Activated CD4-positive, alpha-beta T cell treated with anti-CD3 and anti-CD28 coated beads for 1 hour (primary cell): ENCODE results near the gene COQ8B.

ENCODE experiments used
- DNase-seq: peaks from one replicate; pipeline ENCODE4 v3.0.0-alpha.2; 2020

Gene COQ8B

GRCh38 chr19:40717325-40717879 is 716 bp upstream of the COQ8B start:
- DNase-seq, result no peak

- peak; percentile 58 for DNase-seq
These were observed 630 bp downstream of the COQ8B start for GRCh38 chr19:40716031-40716481.

- DNase-seq, result peak; percentile 85
These were observed 2.0 kb downstream of the COQ8B start for GRCh38 chr19:40714441-40715299.

DNA sequence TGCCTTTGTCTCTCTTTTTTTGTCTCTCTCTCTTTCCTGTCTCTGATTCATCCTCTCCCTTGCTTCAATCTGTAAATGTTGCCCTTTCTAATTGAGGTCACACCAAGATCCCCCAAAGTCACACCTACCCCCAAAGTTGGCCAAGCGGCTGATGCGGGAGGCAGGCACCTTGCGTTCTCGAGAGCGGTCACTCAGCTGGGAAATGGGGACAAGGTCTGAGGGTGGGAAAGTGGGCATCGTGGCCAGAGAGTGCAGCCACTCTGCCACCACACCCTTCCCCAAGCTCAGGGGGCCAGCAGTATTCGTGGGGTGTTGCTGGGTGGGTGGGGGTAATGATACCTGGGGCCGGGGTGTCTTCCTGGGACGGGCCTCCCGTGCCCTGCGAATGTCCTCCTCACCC is 2.7 kb downstream of the COQ8B start:
- no peak for DNase-seq

DNA sequence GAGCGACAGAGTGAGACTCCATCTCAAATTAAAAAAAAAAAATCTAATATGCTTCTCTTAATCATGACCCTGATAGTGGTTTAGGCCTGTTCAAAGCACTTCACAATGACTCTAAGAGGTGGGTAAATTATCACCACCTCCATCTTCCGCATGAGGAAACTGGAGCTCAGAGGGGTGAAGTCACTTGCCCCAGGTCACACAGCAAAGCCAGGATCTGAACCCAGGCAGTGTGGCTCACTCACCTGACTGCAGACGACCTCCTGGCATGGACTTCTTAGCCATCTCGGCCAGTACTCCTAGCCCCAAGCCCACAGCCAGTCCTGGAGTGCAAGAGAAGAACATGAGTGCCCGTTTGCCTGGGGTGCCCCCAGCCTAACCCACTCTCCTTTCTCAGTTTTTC is 6.9 kb downstream of the COQ8B start:
- no peak for DNase-seq

- no peak for DNase-seq
These were observed 9.1 kb downstream of the COQ8B start for GRCh38 chr19:40707615-40708014.

DNA sequence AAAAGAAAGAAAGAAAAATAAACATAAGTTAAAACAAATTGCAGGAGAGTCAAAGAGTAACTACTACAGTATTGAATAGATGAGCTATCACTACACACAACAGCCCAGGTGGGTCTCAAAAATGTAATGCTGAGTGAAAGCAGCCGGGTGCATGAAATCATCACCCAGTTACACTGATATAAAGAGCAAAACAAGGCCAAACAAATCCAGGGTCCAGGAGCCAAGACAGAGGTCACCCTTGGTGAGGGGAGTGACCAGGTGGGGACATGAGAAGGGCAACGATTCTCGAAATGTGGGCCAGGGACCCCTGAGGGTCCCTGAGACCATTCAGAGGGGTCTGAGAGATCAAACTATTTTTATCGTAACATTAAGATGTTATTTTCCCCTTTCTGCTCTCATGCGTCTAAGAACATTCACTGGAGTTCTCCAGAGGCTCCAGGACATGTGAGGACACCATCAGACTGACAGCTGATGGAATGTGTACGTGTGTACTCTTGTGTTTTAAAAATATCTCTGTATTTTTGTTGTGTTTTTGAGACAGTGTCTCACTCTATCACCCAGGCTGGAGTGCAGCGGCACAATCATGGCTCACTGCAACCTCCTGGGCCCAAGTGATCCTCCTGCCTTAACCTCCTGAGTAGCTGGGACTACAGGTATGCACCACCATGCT is 10.6 kb downstream of the COQ8B start:
- no peak for DNase-seq

GRCh38 chr19:40705362-40705651 is 11.4 kb downstream of the COQ8B start:
- DNase-seq, result no peak

- no peak for DNase-seq
These were observed 12.0 kb downstream of the COQ8B start for GRCh38 chr19:40704491-40705361.

DNA sequence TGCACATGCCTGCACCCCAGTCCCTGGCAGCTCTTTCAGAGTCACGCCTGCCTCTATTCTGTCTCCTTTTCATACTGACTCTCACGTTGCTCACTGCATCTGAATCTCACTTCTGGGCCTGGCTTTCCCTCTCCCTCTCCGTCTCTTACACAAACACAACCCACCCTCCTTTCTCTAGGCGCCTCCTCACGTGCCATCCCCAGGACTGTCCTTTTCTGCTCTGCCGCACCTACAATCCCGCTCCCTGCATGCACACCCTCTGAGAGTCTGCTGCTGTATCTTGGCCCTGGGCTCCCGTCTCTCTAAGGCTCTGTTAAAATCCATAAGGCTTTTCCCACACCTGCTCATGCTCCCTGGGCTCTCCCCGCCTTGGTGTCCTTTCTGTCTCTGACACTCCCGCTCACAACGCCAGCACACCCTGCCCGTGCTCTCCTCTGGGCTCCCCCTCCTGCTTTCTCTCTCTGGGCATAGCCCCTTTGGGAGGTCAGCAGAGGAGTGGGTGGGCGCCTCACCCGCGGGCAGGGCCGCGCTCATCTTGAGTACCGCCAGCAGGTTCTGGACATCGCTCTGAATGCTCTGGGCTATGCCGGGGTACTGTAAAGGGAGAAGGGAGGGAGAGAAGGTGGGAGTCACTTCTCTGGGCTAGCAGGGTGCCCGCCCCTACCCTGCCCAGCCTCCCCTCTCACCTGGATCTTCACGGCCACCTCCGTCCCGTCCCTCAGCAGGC is 13.5 kb downstream of the COQ8B start:
- DNase-seq, result no peak

DNA sequence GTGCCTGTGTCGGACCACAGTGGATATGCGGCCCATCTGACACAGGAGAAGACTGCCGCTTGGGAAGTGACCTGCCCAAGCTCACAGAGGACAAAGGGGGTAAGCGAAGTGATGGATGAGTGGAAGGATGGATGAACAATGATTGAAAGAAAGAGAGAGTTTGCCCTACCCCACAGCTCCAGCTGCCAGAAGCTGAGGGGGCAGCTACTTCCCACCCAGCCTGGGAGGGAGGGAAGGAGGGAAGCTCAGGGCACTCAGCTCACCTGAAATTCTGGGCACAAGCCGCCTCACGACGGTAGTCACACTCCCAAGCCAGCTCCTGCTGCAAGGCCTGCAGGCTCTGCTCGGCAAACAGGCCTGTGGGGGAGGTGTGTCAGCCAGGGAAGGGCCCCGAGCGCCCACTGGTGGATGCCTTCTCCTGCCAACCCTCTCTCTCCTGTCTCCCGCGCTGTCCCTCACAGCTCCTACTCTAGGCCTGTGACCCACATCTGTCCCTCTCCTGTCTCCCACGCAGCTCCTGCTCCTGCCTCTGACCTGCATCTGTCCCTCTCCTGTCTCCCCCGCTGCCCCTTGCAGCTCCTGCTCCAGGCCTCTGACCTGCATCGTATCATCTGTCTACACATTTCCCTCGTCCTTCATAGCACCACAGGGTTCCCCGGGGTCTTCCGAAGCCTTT is 14.2 kb downstream of the COQ8B start:
- DNase-seq, result no peak

DNA sequence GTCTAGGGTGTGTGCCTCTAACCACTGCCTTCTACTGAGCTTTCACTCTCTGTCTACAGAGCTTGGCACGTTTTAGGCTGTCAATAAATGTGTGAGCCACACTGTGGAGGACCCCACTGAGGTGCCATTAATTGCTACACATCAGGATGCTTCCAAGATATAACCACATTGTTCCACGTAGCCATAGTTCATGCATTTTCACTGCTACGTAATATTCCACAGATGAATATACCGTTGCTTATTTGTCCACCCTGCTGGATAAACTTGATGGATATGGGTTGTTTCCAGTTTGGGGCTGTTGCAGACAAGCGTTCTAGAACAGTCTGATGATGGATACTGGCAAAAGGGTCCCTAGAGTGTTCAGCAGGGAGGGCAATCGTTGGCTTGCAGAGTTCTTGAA is 14.9 kb downstream of the COQ8B start:
- DNase-seq, result no peak

GRCh38 chr19:40700083-40700482 is 16.6 kb downstream of the COQ8B start:
- DNase-seq, result no peak

GRCh38 chr19:40697007-40697406 is 19.7 kb downstream of the COQ8B start:
- DNase-seq, result no peak

- no peak for DNase-seq
These were observed 20.8 kb downstream of the COQ8B start for GRCh38 chr19:40695881-40696280.

DNA sequence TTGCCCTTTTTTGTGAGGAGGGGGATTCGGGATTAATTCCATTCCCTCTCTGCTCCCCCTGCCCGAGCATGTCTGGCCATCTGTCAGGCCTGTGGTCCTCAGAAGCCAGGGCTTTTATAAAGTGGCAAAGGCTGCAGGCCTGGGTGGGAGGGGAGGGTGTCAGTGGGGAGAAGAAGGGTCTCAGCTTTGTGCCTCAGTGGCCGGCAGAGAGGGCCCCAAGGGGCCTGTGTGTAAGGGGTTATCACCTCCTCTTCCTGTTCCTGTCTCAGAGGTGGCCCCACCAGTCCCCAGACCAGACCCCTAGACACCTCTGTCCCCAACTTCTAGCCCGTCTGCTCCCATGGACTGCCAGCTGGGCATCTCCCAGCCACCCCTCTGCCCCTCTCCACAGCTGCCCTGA is 22.8 kb downstream of the COQ8B start:
- DNase-seq, result no peak

GRCh38 chr19:40693150-40693788 is 23.4 kb downstream of the COQ8B start:
- no peak for DNase-seq

GRCh38 chr19:40692212-40692551 is 24.5 kb downstream of the COQ8B start:
- DNase-seq, result no peak

DNA sequence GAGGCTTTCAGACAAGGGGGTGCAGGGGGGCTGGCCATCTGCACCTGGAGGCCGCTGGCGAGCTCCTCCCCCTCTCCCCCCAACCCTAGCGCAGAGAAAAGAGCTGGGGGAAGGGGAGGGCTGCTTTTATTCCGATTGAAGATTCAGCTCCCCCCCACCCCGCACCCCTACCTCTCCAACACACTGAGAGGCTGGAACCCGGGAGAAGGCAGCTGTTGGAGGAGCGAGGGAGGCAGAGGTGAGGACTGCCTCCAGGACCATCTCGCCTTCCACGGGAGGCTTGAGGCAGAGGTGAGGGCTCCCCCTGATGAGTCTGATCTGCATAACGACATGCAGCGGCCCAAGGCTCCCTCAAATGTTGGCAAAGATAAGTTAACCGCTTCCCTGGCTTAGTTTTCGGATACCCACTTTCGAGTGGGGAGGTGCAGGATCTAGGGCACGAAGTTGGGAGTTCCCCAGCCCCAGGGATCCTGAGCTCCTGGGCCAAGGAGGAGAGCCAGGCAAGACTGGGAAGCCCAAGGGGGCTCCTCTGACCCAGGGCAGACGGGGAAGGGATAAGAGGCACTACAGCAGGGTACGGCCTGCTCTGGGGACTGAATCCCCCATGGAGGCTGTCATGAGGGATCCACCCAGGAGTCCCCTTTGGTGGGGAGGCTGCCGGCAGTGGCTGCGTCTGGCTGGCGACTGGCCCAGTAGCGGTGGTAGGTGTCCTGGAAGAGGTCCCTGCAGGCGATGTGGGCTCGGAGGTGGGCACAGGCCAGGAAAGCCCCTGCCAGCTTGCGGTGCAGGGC is 25.1 kb downstream of the COQ8B start:
- DNase-seq, result no peak

DNA sequence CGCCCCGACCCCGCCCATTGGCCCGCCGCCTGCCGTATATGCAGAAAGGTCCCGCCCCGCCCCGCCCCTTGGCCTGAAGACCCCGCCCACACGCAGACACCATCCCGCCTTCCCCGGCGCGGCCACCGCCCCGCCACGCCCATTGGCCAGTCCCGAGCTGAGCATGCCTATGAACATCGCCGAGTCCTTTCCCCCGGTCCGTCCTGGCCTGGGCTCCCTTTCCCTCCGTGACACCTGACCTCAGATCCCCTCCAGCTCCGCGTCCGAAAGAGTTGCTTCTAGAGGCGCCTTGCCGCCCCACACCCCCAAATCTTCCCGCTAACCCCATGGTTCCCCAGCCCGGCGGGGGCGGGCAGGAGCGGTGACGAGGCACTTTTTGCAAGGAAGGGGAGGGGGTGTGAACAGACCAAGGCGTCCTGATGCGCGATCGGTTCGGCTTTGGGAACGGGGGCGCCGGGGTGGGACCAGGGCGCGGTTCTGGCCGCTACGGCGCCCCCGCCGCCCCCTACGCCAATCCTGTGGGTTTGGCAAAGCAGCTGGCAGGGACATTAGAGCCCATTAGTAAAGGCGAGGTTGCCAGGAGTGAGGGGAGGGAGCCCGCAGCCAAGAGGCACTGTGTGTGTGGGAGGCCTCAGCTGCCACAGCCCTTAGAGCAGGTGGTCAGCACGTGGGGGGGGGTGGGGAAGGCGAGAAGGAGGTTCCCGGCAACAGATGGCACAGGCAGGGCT is 25.8 kb downstream of the COQ8B start:
- peak; percentile 75 for DNase-seq
